K562 (cell line): Measurements from ENCODE around the gene GNAZ. TPM values are rescaled to one million over a fixed set of nuclear protein-coding genes. Genes with fewer than 3 reads are reported as not detected.
A peak's percentile ranks its signal among the peaks of the same experiment; 100 is the strongest.

ENCODE experiments used
- BCL6 ChIP-seq: fragments of 250-450 bp; sonication (Bioruptor Pico); IDR thresholded peaks from 2 replicates; pipeline ENCODE4 v1.4.0; 2020
- HNRNPL ChIP-seq: fragments of 200-400 bp; formaldehyde crosslinking; IDR thresholded peaks from 2 replicates; pipeline ENCODE4 v1.6.1; 2017; ENCODE audit warnings: low read depth, mild to moderate bottlenecking, low read length
- PCBP1 ChIP-seq: fragments of 200-400 bp; formaldehyde crosslinking; IDR thresholded peaks from 2 replicates; pipeline ENCODE4 v1.6.1; 2018; ENCODE audit warnings: mild to moderate bottlenecking, low read depth, low read length; ENCODE audit not compliant: poor library complexity, severe bottlenecking
- THAP12 ChIP-seq: fragments of 250-450 bp; sonication (Bioruptor Pico); IDR thresholded peaks from 2 replicates; pipeline ENCODE4 v1.9.0; 2021; ENCODE audit warnings: mild to moderate bottlenecking, inconsistent platforms
- ZNF263 ChIP-seq: sonication (generic); formaldehyde crosslinking; IDR thresholded peaks from 2 replicates; pipeline ENCODE4 v1.8.0; 2022; ENCODE audit warnings: mild to moderate bottlenecking, missing genetic modification reagents, borderline replicate concordance
- ZNF407 ChIP-seq: fragments of 450-650 bp; IDR thresholded peaks from 2 replicates; pipeline ENCODE4 v1.6.1; 2016; ENCODE audit warnings: low read depth
- polyA plus RNA-seq, 8 experiments: library from polyadenylated mRNA; depleted of rRNA in 4 of 8; stranded (reverse) in 5 of 8; unstranded in 3 of 8; fragments of >200 nt; fragmentation: Nextera tagmentation in 2 of 8; fragmentation: Illumina TruSeq in 1 of 8; extraction: Ambion mirVana in 2 of 8; extraction: Trizol in 1 of 8; gene quantifications; 2 replicates each; pipeline versions ENCODE4 v1.2.1 to v1.2.3, GENCODE V29; 2011 to 2014; ENCODE audit warnings: inconsistent platforms in 1 of 8, missing spikeins in 1 of 8
- total RNA-seq, 7 experiments: library from RNA; depleted of rRNA in 6 of 7; stranded (reverse); fragments of >200 nt in 6 of 7; fragmentation: Illumina TruSeq in 2 of 7; extraction: Trizol in 2 of 7; gene quantifications; 2 replicates each; pipeline versions ENCODE4 v1.2.1 to v1.2.3, GENCODE V29; 2011 to 2021; ENCODE audit warnings: low replicate concordance in 1 of 7
- TF ChIP-seq, protein P1 (sequence below): fragments of 200-800 bp; sonication (Bioruptor generic); IDR thresholded peaks from 2 replicates; pipeline ENCODE4 v1.6.1; 2016; ENCODE audit warnings: missing genetic modification characterization, missing compliant biosample characterization

GNAZ gene
- total and polyA plus RNA-seq, 9 of the 15 experiments (the other 6 are each of a cell fraction or from before 2014, with no cell fraction given), result 0.04 to 0.22 (median 0.13) TPM; not detected in 3

DNA sequence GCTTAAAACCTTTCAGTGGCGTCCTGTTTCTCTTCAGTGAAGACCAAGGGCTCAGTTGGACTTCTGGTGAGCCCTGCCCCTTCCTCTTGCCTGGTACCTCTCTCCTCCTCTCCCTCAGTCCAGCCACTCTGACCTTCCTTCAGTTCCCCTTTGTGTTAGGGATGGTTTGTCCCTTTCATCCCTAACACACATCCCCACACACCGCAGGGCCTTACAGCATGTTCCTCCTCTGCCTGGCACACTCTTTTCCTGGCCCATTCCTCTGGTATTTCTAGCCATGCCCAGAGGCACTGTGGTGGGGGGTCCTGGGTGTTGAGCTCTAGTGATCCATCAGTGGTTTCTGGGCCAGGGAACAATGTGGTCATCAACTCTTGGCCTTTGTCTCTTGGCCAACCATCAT lies 21.4 kb downstream of the GNAZ start (continued):
- TF ChIP-seq ZNF407, result no peak
- TF ChIP-seq HNRNPL, result no peak
- TF ChIP-seq ZNF263 (CRISPR knock-in tag), result no peak
- TF ChIP-seq, protein P1, sequence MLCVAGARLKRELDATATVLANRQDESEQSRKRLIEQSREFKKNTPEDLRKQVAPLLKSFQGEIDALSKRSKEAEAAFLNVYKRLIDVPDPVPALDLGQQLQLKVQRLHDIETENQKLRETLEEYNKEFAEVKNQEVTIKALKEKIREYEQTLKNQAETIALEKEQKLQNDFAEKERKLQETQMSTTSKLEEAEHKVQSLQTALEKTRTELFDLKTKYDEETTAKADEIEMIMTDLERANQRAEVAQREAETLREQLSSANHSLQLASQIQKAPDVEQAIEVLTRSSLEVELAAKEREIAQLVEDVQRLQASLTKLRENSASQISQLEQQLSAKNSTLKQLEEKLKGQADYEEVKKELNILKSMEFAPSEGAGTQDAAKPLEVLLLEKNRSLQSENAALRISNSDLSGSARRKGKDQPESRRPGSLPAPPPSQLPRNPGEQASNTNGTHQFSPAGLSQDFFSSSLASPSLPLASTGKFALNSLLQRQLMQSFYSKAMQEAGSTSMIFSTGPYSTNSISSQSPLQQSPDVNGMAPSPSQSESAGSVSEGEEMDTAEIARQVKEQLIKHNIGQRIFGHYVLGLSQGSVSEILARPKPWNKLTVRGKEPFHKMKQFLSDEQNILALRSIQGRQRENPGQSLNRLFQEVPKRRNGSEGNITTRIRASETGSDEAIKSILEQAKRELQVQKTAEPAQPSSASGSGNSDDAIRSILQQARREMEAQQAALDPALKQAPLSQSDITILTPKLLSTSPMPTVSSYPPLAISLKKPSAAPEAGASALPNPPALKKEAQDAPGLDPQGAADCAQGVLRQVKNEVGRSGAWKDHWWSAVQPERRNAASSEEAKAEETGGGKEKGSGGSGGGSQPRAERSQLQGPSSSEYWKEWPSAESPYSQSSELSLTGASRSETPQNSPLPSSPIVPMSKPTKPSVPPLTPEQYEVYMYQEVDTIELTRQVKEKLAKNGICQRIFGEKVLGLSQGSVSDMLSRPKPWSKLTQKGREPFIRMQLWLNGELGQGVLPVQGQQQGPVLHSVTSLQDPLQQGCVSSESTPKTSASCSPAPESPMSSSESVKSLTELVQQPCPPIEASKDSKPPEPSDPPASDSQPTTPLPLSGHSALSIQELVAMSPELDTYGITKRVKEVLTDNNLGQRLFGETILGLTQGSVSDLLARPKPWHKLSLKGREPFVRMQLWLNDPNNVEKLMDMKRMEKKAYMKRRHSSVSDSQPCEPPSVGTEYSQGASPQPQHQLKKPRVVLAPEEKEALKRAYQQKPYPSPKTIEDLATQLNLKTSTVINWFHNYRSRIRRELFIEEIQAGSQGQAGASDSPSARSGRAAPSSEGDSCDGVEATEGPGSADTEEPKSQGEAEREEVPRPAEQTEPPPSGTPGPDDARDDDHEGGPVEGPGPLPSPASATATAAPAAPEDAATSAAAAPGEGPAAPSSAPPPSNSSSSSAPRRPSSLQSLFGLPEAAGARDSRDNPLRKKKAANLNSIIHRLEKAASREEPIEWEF (CRISPR knock-in tag), result no peak
- TF ChIP-seq THAP12, result peak; percentile 75
- no peak for TF ChIP-seq BCL6
- no peak for TF ChIP-seq PCBP1
